Endothelial cell of umbilical vein (primary cell): ENCODE results near the gene APEH. TPM values are rescaled to one million over a fixed set of nuclear protein-coding genes. Genes with fewer than 3 reads are reported as not detected.

Experiments used
- BruUV-seq: library from RNA; stranded (reverse); fragments of 400-500 nt; replicated peaks from 2 replicates; lab custom pipeline; 2021; lab: Mats Ljungman, UMichigan
- CTCF ChIA-PET: fragments of 300-600, 350-600 bp; sonication (Branson Sonifier 250); formaldehyde crosslinking; loops from one replicate; lab custom pipeline; 2021; ENCODE audit warnings: antibody characterized with exemption, inconsistent platforms; lab: Charles Lee
- POLR2A ChIA-PET: fragments of 300-600, 350-600 bp; sonication (Branson Sonifier 250); formaldehyde crosslinking; loops from one replicate; lab custom pipeline; 2021; ENCODE audit warnings: antibody characterized with exemption, inconsistent platforms; lab: Charles Lee
- DNase-seq: peaks from one replicate; pipeline ENCODE4 v3.0.0-alpha.2; 2011; ENCODE audit warnings: low read depth, low spot score
- FAIRE-seq: peaks from 2 replicates; lab custom pipeline; 2011; peaks lifted over from hg19 to GRCh38; lab: Jason Lieb, UNC
- H2AFZ ChIP-seq: 2 replicates; pipeline ENCODE4 v1.6.0; 2012; ENCODE audit warnings: low read depth, low read length, control low read depth, inconsistent platforms
- H3K27ac ChIP-seq: 2 replicates; pipeline ENCODE4 v1.5.1; 2011; ENCODE audit warnings: low read depth, mild to moderate bottlenecking, control low read depth, low read length, moderate library complexity; ENCODE audit not compliant: insufficient read depth
- H3K27me3 ChIP-seq, 2 experiments: 2 replicates each; pipeline versions ENCODE4 v1.6.0 to v1.6.1; 2011; ENCODE audit warnings: low read length in 2 of 2, mixed read lengths in 1 of 2; ENCODE audit not compliant: control insufficient read depth in 2 of 2, insufficient read depth in 2 of 2
- H3K36me3 ChIP-seq, 2 experiments: 2 replicates in 1 of 2; 3 replicates in 1 of 2; pipeline ENCODE4 v1.5.1; 2011; ENCODE audit warnings: low read length in 2 of 2, mild to moderate bottlenecking in 1 of 2, moderate library complexity in 1 of 2; ENCODE audit not compliant: control insufficient read depth in 2 of 2, insufficient read depth in 2 of 2; ENCODE audit errors: extremely low read depth in 1 of 2
- H3K4me1 ChIP-seq: 3 replicates; pipeline ENCODE4 v1.5.1; 2011; ENCODE audit warnings: mild to moderate bottlenecking, low read length; ENCODE audit not compliant: control insufficient read depth, insufficient read depth; ENCODE audit errors: extremely low read depth
- H3K4me2 ChIP-seq: 2 replicates; pipeline ENCODE4 v1.6.1; 2011; ENCODE audit warnings: low read length, control low read depth, mixed read lengths; ENCODE audit not compliant: insufficient read depth
- H3K4me3 ChIP-seq, 3 experiments: fragments of 200-600 bp in 1 of 3; sonication (generic), shearing (Covaris generic) in 1 of 3; replicated peaks in 1 of 3; 2 replicates each; pipeline ENCODE4 v1.5.1; 2011 to 2016; ENCODE audit warnings: control low read depth in 3 of 3, low read length in 3 of 3, mild to moderate bottlenecking in 2 of 3, inconsistent platforms in 1 of 3, low read depth in 1 of 3, moderate library complexity in 1 of 3; ENCODE audit not compliant: insufficient read depth in 1 of 3
- H3K79me2 ChIP-seq: 2 replicates; pipeline ENCODE4 v1.6.0; 2012; ENCODE audit warnings: low read length, inconsistent platforms; ENCODE audit not compliant: control insufficient read depth, insufficient read depth
- H3K9ac ChIP-seq: replicated peaks from 2 replicates; pipeline ENCODE3; 2011; ENCODE audit warnings: low read length, control low read depth; ENCODE audit not compliant: insufficient read depth; ENCODE audit errors: extremely low read depth
- H3K9me1 ChIP-seq: replicated peaks from 3 replicates; pipeline ENCODE4 v1.6.0; 2011; ENCODE audit warnings: mild to moderate bottlenecking, low read length; ENCODE audit not compliant: control insufficient read depth, insufficient read depth; ENCODE audit errors: extremely low read depth
- H3K9me3 ChIP-seq: replicated peaks from 2 replicates; pipeline ENCODE4 v1.5.1; 2012; ENCODE audit warnings: low read length, inconsistent platforms; ENCODE audit not compliant: control insufficient read depth, insufficient read depth
- H4K20me1 ChIP-seq: replicated peaks from 2 replicates; pipeline ENCODE3; 2011; ENCODE audit warnings: mild to moderate bottlenecking, low read length; ENCODE audit not compliant: control insufficient read depth, insufficient read depth; ENCODE audit errors: extremely low read depth
- CTCF ChIP-seq, 2 donors: IDR thresholded peaks; 1 replicate in 1 of 2; 2 replicates in 1 of 2; pipeline ENCODE4 v1.5.1; 2011; ENCODE audit warnings: low read length in 2 of 2, mild to moderate bottlenecking in 2 of 2, moderate library complexity in 2 of 2, control low read depth in 1 of 2, inconsistent platforms in 1 of 2, low read depth in 1 of 2; ENCODE audit not compliant: insufficient read depth in 1 of 2; ENCODE audit errors: extremely low read depth in 1 of 2
- EZH2 ChIP-seq: IDR thresholded peaks from 2 replicates; pipeline ENCODE4 v1.6.1; 2012; ENCODE audit warnings: borderline replicate concordance, low read depth, mild to moderate bottlenecking, moderate library complexity, low read length, inconsistent platforms; ENCODE audit not compliant: severe bottlenecking
- FOS ChIP-seq: IDR thresholded peaks from 2 replicates; pipeline ENCODE4 v1.6.1; 2011; ENCODE audit warnings: mild to moderate bottlenecking, low read length, moderate library complexity, borderline replicate concordance; ENCODE audit not compliant: insufficient read depth
- GATA2 ChIP-seq: IDR thresholded peaks from 2 replicates; pipeline ENCODE4 v1.7.0; 2011; ENCODE audit warnings: low read depth, mild to moderate bottlenecking, moderate library complexity, mixed read lengths, low read length; ENCODE audit not compliant: insufficient read length, insufficient read depth
- JUN ChIP-seq: IDR thresholded peaks from 2 replicates; pipeline ENCODE4 v1.6.1; 2011; ENCODE audit warnings: borderline replicate concordance, low read depth; ENCODE audit not compliant: insufficient read length, insufficient read depth
- MAX ChIP-seq: IDR thresholded peaks from 2 replicates; pipeline ENCODE4 v1.6.1; 2011; ENCODE audit not compliant: insufficient read depth, insufficient read length
- MYC ChIP-seq: IDR thresholded peaks from one replicate; pipeline ENCODE4 v1.6.1; 2011; ENCODE audit warnings: mild to moderate bottlenecking, low read depth, low read length
- POLR2A ChIP-seq: IDR thresholded peaks from 2 replicates; pipeline ENCODE4 v1.6.1; 2012; ENCODE audit warnings: low read depth, mild to moderate bottlenecking, control low read depth, low read length
- POLR2AphosphoS5 ChIP-seq: IDR thresholded peaks from 2 replicates; pipeline ENCODE4 v1.6.1; 2012; ENCODE audit warnings: low read depth, mild to moderate bottlenecking, control low read depth, low read length, moderate library complexity; ENCODE audit not compliant: insufficient read depth
- dilution Hi-C: fragments of 300-500 bp; cut with MboI; formaldehyde crosslinking; loops from one replicate; pipeline ENCODE4 v1.15.0; 2019; ENCODE audit warnings: low sequenced_read_pairs; ENCODE audit not compliant: extremely low pct_ligation_motif_present
- intact Hi-C: fragments of 100-400 bp; cut with micrococcal nuclease; formaldehyde crosslinking; loops from one replicate; pipeline ENCODE4 v1.10.0; 2022
- polyA plus RNA-seq, 4 experiments: library from polyadenylated mRNA; depleted of rRNA in 3 of 4; stranded (reverse) in 3 of 4; unstranded in 1 of 4; fragments of >200 nt; gene quantifications; 2 replicates each; pipeline versions ENCODE4 v1.2.1 to v1.2.3, GENCODE V29; 2011 to 2012; ENCODE audit warnings: missing spikeins in 1 of 4
- total RNA-seq: library from RNA; stranded (reverse); gene quantifications from 2 replicates; pipeline ENCODE4 v1.2.3, GENCODE V29; 2021

Gene APEH
- total and polyA plus RNA-seq, 2 donors (not counting 3 experiments of a cell fraction or from before 2014, with no cell fraction given): 68.2 to 74.3 TPM

GRCh38 chr3:49722896-49723295 lies 48.7 kb downstream of the APEH start:
- Histone ChIP-seq H4K20me1 (no peaks in the 10 kb centered on the region), H3K4me3 (peak overlapping the region; percentile 59 to 85 (median 81)), H3K79me2 (peaks cover 13% of the 10 kb centered on the region), H3K9me1 (no peaks in the 10 kb centered on the region), H3K9ac (peak overlapping the region; percentile 98), H3K4me1 (peaks cover 19% of the 10 kb centered on the region), H3K27me3 (no peaks in the 10 kb centered on the region), H3K36me3 (peaks cover 6 to 40% of the 10 kb centered on the region in 2 experiments), H2AFZ (no peak overlapping the region), H3K9me3 (no peaks in the 10 kb centered on the region), H3K4me2 (peak overlapping the region; percentile 83), H3K27ac (peak overlapping the region; percentile 84)
- FAIRE-seq (no peak), DNase-seq (no peak)
- intact Hi-C loops (loop anchor here (10.0 kb wide), 1 partner anchor 362 kb away; the partner anchor contains the start of gene RBM5), dilution Hi-C loops (no loop called here)
- no TSS peak for BruUV-seq
- CTCF ChIA-PET: interaction anchor here (1.2 to 2.9 kb wide), 2 partner anchors 116 to 183 kb away, joined by 3 to 9 read pairs; no protein-coding TSS in a partner anchor
- POLR2A ChIA-PET: no interaction called here
- no peak for TF ChIP-seq GATA2
- no peak for TF ChIP-seq JUN
- no peak for TF ChIP-seq FOS
- no peak for TF ChIP-seq MYC
- no peak for TF ChIP-seq POLR2A
- no peak for TF ChIP-seq MAX
- no peak for TF ChIP-seq POLR2AphosphoS5
- no peak for TF ChIP-seq EZH2
- no peak for TF ChIP-seq CTCF (IDR thresholded peaks at IDR 0.05; ENCODE audit: extremely low read depth in 1 of 2, insufficient read depth in 1 of 2, low read depth in 1 of 2, low read length in 2 of 2)
